Bronchial epithelial cell (primary cell): ENCODE results near the gene CFAP126. TPM values are rescaled to one million over a fixed set of nuclear protein-coding genes. Genes with fewer than 3 reads are reported as not detected.

Source experiments
- total RNA-seq: library from RNA; depleted of rRNA; stranded (reverse); fragments of >200 nt; gene quantifications from 2 replicates; pipeline ENCODE4 v1.2.1, GENCODE V29; 2014

The CFAP126 gene
- total RNA-seq, 1 donor from 2014 or later: not detected

Other genes starting within 250 kb of the CFAP126 start
- gene PFDN2, start 249.8 kb downstream of the CFAP126 start, total RNA-seq: 204 and 224 TPM in 2 replicates
- 40.5 and 58.2 TPM in 2 replicates for gene NIT1, start 249.8 kb downstream of the CFAP126 start, total RNA-seq
- gene DEDD, start 235.2 kb downstream of the CFAP126 start, total RNA-seq: 26.9 and 31.9 TPM in 2 replicates
- 93.5 and 94.3 TPM in 2 replicates for gene UFC1, start 213.9 kb downstream of the CFAP126 start, total RNA-seq
- 3.9 and 4.7 TPM in 2 replicates for gene USP21, start 208.4 kb downstream of the CFAP126 start, total RNA-seq
- gene PPOX, start 201.4 kb downstream of the CFAP126 start, total RNA-seq: 10.0 and 11.0 TPM in 2 replicates
- 11.5 and 12.9 TPM in 2 replicates for gene B4GALT3, start 190.4 kb downstream of the CFAP126 start, total RNA-seq
- under 0.01 TPM in 1 of 2 replicates, not detected in the other for gene ADAMTS4, start 168.8 kb downstream of the CFAP126 start, total RNA-seq
- gene NDUFS2, start 165.5 kb downstream of the CFAP126 start, total RNA-seq: 131 and 132 TPM in 2 replicates
- 0.26 TPM in 2 replicates for gene FCER1G, start 152.6 kb downstream of the CFAP126 start, total RNA-seq
- not detected in 2 replicates for gene APOA2, start 144.2 kb downstream of the CFAP126 start, total RNA-seq
- 7.8 and 10.8 TPM in 2 replicates for gene TOMM40L, start 141.8 kb downstream of the CFAP126 start, total RNA-seq
- not detected in 2 replicates for gene NR1I3, start 129.7 kb downstream of the CFAP126 start, total RNA-seq
- 0.26 and 3.5 TPM in 2 replicates for gene PCP4L1, start 109.1 kb downstream of the CFAP126 start, total RNA-seq
- under 0.01 and 0.13 TPM in 2 replicates for gene MPZ, start 57.9 kb downstream of the CFAP126 start, total RNA-seq
- gene SDHC, start 53.5 kb downstream of the CFAP126 start, total RNA-seq: 14.8 and 15.0 TPM in 2 replicates
- not detected in 2 replicates for gene FCGR2A, start 137.6 kb upstream of the CFAP126 start, total RNA-seq
- 1.6 and 1.7 TPM in 2 replicates for gene HSPA6, start 156.7 kb upstream of the CFAP126 start, total RNA-seq
- gene FCGR3A, start 181.9 kb upstream of the CFAP126 start, total RNA-seq: not detected in 2 replicates